ENCODE results near the gene SNAPC4.
"Not testable (repeated sequence)": the region's sequence is repeated elsewhere in the genome, so short reads cannot be mapped to it uniquely, and the experiment has no call there.

SNAPC4 gene

DNA sequence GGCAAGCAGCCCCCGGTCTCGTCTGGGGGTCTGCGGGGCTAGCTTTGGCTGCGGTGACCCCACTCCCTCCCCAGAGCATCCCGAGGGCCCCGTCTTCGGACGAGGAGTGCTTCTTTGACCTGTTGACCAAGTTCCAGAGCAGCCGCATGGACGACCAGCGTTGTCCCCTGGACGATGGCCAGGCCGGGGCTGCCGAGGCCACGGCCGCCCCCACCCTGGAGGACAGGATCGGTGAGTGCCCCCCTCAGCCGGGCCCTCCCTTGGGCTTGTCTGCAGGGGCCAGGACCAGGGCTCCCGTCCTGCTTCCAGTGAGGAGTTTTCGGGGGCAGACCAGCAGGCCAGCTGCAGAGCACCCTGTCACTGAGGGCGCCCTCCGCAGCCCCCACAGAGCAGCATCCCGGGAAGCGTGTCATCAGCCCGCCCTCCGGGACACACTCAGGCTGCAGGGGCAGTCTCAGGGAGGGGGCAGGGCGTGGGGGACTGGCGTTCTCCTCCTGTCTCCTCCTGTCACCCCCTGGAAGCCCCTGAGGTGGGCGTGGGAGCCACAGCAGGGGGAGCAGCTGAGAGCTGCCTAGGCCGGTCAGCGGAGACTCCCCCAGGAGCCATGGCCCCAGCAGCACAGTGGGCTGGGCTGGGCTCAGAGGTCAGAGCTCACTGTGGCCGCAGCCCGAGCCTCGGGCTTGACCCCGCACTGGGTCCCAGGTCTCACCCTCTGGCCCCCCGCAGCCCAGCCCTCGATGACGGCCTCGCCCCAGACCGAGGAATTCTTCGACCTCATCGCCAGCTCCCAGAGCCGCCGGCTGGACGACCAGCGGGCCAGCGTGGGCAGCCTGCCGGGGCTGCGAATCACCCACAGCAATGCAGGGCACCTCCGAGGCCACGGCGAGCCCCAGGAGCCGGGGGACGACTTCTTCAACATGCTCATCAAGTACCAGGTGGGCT lies 44.1 kb downstream of the SNAPC4 start:
- DNase-seq (ENCODE audit: low read depth): no peak
- TF ChIP-seq, protein P1, sequence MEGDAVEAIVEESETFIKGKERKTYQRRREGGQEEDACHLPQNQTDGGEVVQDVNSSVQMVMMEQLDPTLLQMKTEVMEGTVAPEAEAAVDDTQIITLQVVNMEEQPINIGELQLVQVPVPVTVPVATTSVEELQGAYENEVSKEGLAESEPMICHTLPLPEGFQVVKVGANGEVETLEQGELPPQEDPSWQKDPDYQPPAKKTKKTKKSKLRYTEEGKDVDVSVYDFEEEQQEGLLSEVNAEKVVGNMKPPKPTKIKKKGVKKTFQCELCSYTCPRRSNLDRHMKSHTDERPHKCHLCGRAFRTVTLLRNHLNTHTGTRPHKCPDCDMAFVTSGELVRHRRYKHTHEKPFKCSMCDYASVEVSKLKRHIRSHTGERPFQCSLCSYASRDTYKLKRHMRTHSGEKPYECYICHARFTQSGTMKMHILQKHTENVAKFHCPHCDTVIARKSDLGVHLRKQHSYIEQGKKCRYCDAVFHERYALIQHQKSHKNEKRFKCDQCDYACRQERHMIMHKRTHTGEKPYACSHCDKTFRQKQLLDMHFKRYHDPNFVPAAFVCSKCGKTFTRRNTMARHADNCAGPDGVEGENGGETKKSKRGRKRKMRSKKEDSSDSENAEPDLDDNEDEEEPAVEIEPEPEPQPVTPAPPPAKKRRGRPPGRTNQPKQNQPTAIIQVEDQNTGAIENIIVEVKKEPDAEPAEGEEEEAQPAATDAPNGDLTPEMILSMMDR (IDR thresholded peaks at IDR 0.05; ENCODE audit: control insufficient read depth, extremely low read depth, insufficient read depth): no peak
- H3K4me3 ChIP-seq (ENCODE audit: low read depth, low read length): no peak overlapping the region

DNA sequence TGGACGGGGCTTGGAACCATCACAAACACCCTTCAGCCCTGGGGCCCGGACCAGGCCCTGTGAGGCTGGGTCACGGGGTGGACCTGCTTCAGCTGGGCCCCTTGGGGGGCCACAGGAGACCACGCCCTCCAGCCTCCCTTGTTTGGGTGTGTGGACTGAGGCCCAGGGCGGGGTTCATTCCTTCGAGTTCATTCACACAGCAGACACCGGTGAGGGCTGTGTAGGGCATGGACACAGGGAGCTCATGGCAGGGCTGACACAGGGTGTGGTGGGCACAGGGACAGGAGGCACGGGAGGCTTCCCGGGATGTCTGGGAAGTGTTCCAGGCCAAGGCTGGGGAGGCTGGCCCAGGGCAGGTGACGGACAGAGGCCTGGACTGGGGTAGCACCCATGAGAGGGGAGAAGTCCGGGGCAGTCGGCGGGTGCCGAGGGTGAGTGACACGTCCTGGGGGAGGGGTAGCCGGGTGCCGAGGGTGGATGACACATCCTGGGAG lies 45.3 kb downstream of the SNAPC4 start:
- no peak for DNase-seq (ENCODE audit: low read depth)

DNA sequence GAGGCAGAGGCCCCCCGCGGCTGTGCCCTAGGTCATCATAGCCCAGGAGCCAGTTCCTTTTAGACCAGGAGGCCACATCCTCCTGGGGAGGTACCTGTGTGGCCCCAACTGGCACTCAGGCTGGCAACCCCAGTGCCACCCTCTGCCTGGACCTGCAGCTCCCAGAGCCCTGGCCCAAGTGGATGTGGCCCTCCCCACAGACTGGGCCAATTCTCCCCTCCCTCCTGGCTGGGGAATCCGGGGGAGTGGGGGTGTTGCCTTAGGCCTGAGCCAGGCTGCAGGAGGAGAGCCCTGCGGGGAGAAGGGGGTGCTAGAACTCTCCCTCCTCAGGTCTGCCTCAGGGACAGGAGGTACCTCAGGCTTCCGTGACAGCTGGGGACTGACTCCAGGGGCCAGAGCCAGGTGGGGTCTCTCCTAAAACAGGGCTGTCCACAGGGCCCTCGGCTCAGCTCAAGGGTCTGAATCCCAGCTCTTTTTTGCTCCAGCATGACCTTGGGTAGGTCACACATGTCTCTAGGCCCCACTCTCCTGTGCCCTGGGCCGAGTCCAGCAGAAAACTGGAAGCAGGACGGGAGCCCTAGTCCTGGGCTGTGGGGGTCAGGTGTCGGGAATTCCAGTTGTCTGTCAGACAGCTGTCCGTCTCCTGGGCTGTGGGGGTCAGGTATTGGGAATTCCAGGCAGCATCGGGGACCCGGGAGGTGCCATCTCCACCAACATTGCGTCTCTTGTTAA lies 46.0 kb downstream of the SNAPC4 start:
- no peak for DNase-seq (ENCODE audit: low read depth)
- H3K4me3 ChIP-seq (ENCODE audit: low read depth, low read length): no peak overlapping the region
- TF ChIP-seq, protein P1 (IDR thresholded peaks at IDR 0.05; ENCODE audit: control insufficient read depth, extremely low read depth, insufficient read depth): no peak

More for the DNA sequence above, 45.3 kb downstream of the SNAPC4 start:
- no peak overlapping the region for H3K4me3 ChIP-seq (ENCODE audit: low read depth, low read length)
- TF ChIP-seq, protein P1 (IDR thresholded peaks at IDR 0.05; ENCODE audit: control insufficient read depth, extremely low read depth, insufficient read depth): no peak

DNA sequence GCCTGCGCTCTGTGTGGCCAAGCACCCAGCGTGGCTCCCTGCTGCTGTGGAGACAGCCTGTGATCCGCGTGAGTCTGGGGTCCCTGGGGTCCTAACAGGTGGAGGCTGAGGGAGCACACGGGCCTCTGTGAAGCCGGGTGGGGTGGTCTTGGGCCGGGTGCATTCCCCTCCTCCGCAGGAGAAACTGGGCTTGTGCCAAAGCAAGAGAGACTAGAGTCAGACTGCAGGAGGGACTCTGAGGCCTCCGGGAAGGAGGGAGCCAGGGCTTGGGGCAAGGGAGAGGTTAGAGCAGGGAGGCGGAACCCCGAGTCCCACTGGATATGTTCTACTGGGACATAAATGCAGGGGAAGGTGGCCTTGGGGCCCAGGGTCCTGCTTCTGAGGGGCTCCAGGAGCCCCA lies 46.9 kb downstream of the SNAPC4 start:
- TF ChIP-seq, protein P1 (IDR thresholded peaks at IDR 0.05; ENCODE audit: control insufficient read depth, extremely low read depth, insufficient read depth): no peak
- DNase-seq (ENCODE audit: low read depth): no peak
- H3K4me3 ChIP-seq (ENCODE audit: low read depth, low read length): no peak overlapping the region

DNA sequence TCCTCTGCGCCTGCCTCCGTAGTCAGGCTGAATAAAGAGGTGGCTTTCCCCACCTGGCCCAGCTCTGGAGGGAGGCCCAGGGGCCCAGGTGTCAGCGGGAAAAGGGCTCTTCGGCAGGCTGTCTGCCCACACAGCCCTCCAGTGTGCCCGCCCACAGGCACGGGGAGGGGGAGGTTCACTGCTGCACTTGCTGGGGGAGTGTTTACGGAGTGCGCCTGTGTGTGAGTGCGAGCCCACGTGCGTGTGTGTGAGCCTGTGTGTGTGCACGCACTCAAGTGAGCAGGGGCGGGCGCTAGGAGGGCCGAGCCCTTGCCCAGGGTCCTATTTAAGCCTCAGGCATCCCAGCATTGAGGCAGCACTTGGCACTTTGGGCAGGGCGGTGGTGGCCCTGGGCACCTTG lies 47.3 kb downstream of the SNAPC4 start:
- DNase-seq (ENCODE audit: low read depth): no peak
- TF ChIP-seq, protein P1 (IDR thresholded peaks at IDR 0.05; ENCODE audit: control insufficient read depth, extremely low read depth, insufficient read depth): no peak

DNA sequence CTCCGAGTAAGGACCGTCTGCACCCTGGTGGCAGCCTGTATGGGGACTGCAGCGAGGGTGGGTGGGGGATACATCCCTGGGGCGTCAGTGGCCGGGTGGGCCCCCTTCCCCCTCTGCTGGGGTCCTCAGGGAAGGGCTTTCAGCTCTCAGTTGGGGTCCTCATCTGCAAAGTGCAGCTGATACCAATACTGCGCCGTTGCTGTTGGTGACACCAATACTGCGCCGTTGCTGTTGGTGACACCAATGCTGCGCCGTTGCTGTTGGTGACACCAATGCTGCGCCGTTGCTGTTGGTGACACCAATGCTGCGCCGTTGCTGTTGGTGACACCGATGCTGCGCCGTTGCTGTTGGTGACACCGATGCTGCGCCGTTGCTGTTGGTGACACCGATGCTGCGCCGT lies 48.1 kb downstream of the SNAPC4 start:
- not testable (repeated sequence) for DNase-seq (ENCODE audit: low read depth); H3K4me3 ChIP-seq (ENCODE audit: low read depth, low read length)

More for the DNA sequence above, 47.3 kb downstream of the SNAPC4 start:
- H3K4me3 ChIP-seq (ENCODE audit: low read depth, low read length): no peak overlapping the region

DNA sequence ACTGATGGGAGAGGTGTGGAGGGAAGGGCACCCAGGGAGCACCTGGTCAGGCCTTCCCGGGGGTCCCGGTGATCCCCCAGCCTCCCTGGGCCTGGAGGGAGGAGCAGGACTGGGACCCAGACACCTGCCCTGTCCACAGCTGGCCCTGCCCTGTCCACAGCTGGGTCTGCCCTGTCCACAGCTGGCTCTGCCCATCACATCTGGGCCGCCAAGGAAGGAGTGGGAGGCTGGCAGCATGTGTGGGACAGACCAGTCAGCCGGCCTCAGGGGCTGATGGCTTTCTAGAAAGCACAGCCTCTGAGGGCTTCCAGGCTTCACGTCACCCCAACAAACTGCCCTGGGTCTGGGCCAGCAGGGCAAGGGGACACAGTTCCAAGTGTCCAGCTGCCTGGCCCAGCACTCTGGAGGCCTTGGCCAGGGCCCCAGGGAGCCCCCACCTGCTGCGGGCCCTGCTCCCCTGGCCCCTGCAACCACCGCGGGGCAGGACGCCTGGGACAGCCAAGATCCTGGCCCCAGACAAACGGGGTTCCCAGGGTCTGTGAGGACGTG lies 48.6 kb downstream of the SNAPC4 start:
- DNase-seq (ENCODE audit: low read depth): no peak
- no peak overlapping the region for H3K4me3 ChIP-seq (ENCODE audit: low read depth, low read length)
- TF ChIP-seq, protein P1 (IDR thresholded peaks at IDR 0.05; ENCODE audit: control insufficient read depth, extremely low read depth, insufficient read depth): no peak

All from LNCaP clone FGC (cell line).